Astrocyte (in vitro differentiated cells and primary cell): ENCODE measurements around the gene KIAA0232. TPM values are rescaled to one million over a fixed set of nuclear protein-coding genes. Genes with fewer than 3 reads are reported as not detected.

ENCODE experiments used
- DNase-seq: peaks from one replicate; pipeline ENCODE4 v3.0.0-alpha.2; 2010; ENCODE audit warnings: low read depth
- FAIRE-seq: peaks from 2 replicates; lab custom pipeline; 2011; peaks lifted over from hg19 to GRCh38; lab: Jason Lieb, UNC
- H2AFZ ChIP-seq: 2 replicates; pipeline ENCODE4 v1.6.0; 2012; ENCODE audit warnings: low read depth, low read length, inconsistent platforms
- H3K27ac ChIP-seq: 2 replicates; pipeline ENCODE4 v1.5.1; 2011; ENCODE audit warnings: low read depth, low read length, inconsistent platforms
- H3K27me3 ChIP-seq: 2 replicates; pipeline ENCODE4 v1.6.0; 2011; ENCODE audit warnings: low read length, inconsistent platforms; ENCODE audit not compliant: insufficient read depth
- H3K36me3 ChIP-seq: 2 replicates; pipeline ENCODE4 v1.5.1; 2011; ENCODE audit warnings: low read length, inconsistent platforms; ENCODE audit not compliant: insufficient read depth
- H3K4me1 ChIP-seq: 2 replicates; pipeline ENCODE4 v1.5.1; 2011; ENCODE audit warnings: low read length, inconsistent platforms; ENCODE audit not compliant: insufficient read depth
- H3K4me2 ChIP-seq: 2 replicates; pipeline ENCODE4 v1.6.0; 2012; ENCODE audit warnings: low read length, inconsistent platforms
- H3K4me3 ChIP-seq: 2 replicates; pipeline ENCODE4 v1.5.1; 2011; ENCODE audit warnings: low read depth, mild to moderate bottlenecking, low read length, inconsistent platforms; ENCODE audit not compliant: insufficient read depth
- H3K79me2 ChIP-seq: 2 replicates; pipeline ENCODE4 v1.6.0; 2012; ENCODE audit warnings: mild to moderate bottlenecking, low read length, inconsistent platforms; ENCODE audit not compliant: insufficient read depth
- H3K9ac ChIP-seq: 2 replicates; pipeline ENCODE4 v1.6.0; 2012; ENCODE audit warnings: mild to moderate bottlenecking, low read length, inconsistent platforms
- H3K9me3 ChIP-seq: 2 replicates; pipeline ENCODE4 v1.5.1; 2012; ENCODE audit warnings: low read depth, mild to moderate bottlenecking, low read length, inconsistent platforms; ENCODE audit not compliant: insufficient read depth
- H4K20me1 ChIP-seq: 2 replicates; pipeline ENCODE4 v1.6.0; 2012; ENCODE audit warnings: low read length, inconsistent platforms; ENCODE audit not compliant: insufficient read depth
- H3K27ac Mint-ChIP-seq: one replicate; pipeline ENCODE4 v1.8.0; 2021; ENCODE audit warnings: mild to moderate bottlenecking, mixed read lengths; ENCODE audit not compliant: unreplicated experiment
- H3K27me3 Mint-ChIP-seq: one replicate; pipeline ENCODE4 v1.8.0; 2021; ENCODE audit warnings: low read depth, mixed read lengths; ENCODE audit not compliant: unreplicated experiment
- H3K36me3 Mint-ChIP-seq: one replicate; pipeline ENCODE4 v1.8.0; 2021; ENCODE audit warnings: low read depth, mixed read lengths; ENCODE audit not compliant: unreplicated experiment
- H3K4me1 Mint-ChIP-seq: one replicate; pipeline ENCODE4 v1.8.0; 2021; ENCODE audit warnings: low read depth, mixed read lengths; ENCODE audit not compliant: unreplicated experiment
- H3K4me3 Mint-ChIP-seq: one replicate; pipeline ENCODE4 v1.8.0; 2021; ENCODE audit warnings: mild to moderate bottlenecking, moderate library complexity, mixed read lengths; ENCODE audit not compliant: unreplicated experiment
- H3K9me3 Mint-ChIP-seq: one replicate; pipeline ENCODE4 v1.8.0; 2021; ENCODE audit warnings: mild to moderate bottlenecking, mixed read lengths; ENCODE audit not compliant: unreplicated experiment
- EZH2 ChIP-seq: IDR thresholded peaks from 2 replicates; pipeline ENCODE4 v1.6.1; 2012; ENCODE audit warnings: mild to moderate bottlenecking, low read length, inconsistent platforms; ENCODE audit not compliant: insufficient read depth
- total RNA-seq: library from RNA; stranded (reverse); gene quantifications from 2 replicates; pipeline ENCODE4 v1.2.1, GENCODE V29; 2021
- TF ChIP-seq, protein P1 (sequence below): IDR thresholded peaks from 2 replicates; pipeline ENCODE4 v1.5.1; 2011; ENCODE audit warnings: low read depth, mild to moderate bottlenecking, inconsistent platforms, low read length, moderate library complexity; ENCODE audit not compliant: insufficient read depth

KIAA0232 gene
- total RNA-seq, 1 donor from 2014 or later, result 27.6 TPM

DNA sequence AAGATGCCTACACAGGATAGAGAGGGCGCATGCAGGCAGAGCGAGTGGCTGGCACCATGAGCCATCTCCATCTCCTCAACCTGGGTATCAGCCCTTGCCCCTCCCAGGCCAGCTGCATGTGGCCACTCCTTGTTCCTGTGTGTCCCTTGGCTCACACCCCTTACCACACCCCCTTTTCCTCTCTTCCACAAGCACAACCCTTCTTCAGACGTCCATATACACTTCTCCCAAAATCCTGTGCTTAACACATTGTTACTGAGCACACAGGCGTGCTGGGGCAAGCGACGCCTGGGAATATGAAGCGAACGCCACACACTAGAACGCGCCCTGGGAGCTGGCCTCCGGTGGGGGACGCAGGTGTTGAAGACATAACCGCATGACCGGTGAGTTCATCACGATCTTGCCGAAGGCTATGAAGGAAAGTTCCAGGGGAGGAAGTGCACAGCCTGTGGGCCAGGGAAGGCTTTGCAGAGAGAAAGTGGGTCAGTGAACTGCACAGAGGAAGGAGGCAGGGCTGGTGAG is 19.1 kb upstream of the KIAA0232 start:
- Histone ChIP-seq H2AFZ (no peak overlapping the region), H3K36me3 (no peaks in the 10 kb centered on the region), H3K4me1 (peaks cover 3% of the 10 kb centered on the region), H3K27me3 (no peaks in the 10 kb centered on the region), H3K27ac (no peak overlapping the region), H3K79me2 (no peaks in the 10 kb centered on the region), H3K9me3 (no peaks in the 10 kb centered on the region), H4K20me1 (no peaks in the 10 kb centered on the region), H3K4me2 (no peak overlapping the region), H3K9ac (no peak overlapping the region), H3K4me3 (no peak overlapping the region)
- Mint-ChIP-seq H3K27ac (no peak overlapping the region), H3K9me3 (no peaks in the 10 kb centered on the region), H3K4me1 (peaks cover 10% of the 10 kb centered on the region), H3K36me3 (peaks cover 2% of the 10 kb centered on the region), H3K4me3 (no peak overlapping the region), H3K27me3 (peaks cover 18% of the 10 kb centered on the region)
- TF ChIP-seq, protein P1, sequence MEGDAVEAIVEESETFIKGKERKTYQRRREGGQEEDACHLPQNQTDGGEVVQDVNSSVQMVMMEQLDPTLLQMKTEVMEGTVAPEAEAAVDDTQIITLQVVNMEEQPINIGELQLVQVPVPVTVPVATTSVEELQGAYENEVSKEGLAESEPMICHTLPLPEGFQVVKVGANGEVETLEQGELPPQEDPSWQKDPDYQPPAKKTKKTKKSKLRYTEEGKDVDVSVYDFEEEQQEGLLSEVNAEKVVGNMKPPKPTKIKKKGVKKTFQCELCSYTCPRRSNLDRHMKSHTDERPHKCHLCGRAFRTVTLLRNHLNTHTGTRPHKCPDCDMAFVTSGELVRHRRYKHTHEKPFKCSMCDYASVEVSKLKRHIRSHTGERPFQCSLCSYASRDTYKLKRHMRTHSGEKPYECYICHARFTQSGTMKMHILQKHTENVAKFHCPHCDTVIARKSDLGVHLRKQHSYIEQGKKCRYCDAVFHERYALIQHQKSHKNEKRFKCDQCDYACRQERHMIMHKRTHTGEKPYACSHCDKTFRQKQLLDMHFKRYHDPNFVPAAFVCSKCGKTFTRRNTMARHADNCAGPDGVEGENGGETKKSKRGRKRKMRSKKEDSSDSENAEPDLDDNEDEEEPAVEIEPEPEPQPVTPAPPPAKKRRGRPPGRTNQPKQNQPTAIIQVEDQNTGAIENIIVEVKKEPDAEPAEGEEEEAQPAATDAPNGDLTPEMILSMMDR, result no peak
- no peak for TF ChIP-seq EZH2
- DNase-seq (no peak), FAIRE-seq (no peak)

DNA sequence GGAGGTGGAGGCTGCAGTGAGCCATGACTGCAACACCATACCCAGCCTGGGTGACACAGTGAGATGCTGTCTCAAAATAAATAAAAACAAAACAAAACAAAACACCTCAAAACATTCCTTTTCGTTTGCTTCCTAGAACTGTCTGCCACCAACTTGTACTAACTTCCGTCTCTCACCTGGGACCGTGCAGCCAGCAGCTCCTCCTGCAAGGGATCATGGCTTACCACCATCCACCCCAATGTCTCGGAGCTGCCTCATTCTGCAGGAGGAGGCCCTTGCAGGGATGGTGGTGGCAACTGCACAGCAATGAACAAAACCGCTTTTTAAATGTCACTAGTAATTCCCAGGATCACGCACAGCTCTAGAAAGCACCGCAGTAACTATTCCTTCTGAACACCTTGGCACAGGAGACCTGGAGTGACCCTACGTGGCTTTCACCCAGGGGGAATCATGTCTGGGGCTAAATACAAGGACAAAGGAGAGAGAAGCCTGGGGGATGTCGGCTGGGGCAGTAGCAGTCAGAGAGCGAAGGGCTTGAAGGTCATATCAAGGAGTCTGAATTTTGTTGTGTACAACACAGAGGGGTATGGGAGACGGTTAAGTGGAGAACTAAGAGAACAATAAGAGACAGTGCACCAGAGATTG is 17.4 kb upstream of the KIAA0232 start:
- Histone ChIP-seq H3K9ac (no peak overlapping the region), H4K20me1 (no peaks in the 10 kb centered on the region), H3K79me2 (no peaks in the 10 kb centered on the region), H3K4me2 (no peak overlapping the region), H2AFZ (no peak overlapping the region), H3K27me3 (no peaks in the 10 kb centered on the region), H3K27ac (no peak overlapping the region), H3K4me3 (no peak overlapping the region), H3K36me3 (no peaks in the 10 kb centered on the region), H3K4me1 (peaks cover 9% of the 10 kb centered on the region), H3K9me3 (no peaks in the 10 kb centered on the region)
- no peak overlapping the region for H3K27ac Mint-ChIP-seq
- peaks cover 15% of the 10 kb centered on the region for H3K4me1 Mint-ChIP-seq
- no peak for FAIRE-seq
- peaks cover 22% of the 10 kb centered on the region for H3K27me3 Mint-ChIP-seq
- no peak overlapping the region for H3K4me3 Mint-ChIP-seq
- peaks cover 2% of the 10 kb centered on the region for H3K36me3 Mint-ChIP-seq
- TF ChIP-seq, protein P1, result no peak
- DNase-seq, result no peak
- no peaks in the 10 kb centered on the region for H3K9me3 Mint-ChIP-seq

DNA sequence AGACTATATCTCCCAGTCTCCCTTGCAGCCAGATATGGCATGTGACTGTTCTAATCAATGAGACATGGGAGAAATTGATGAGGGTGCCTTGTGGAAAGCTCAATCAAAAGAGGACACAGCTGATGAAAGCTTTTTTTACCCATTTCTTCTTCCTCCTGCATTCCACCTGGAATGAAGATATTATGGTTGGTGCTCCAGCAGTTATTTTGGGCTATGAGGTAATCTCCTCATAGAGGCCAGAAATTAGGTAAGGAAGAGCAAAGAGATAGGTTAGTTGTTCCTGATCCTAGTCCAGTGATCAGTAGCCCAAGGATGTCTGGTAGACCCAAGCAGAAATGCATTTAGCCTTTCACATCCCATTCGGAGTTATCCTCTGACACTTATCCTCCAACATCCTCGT is 16.8 kb upstream of the KIAA0232 start:
- Histone ChIP-seq H3K4me2 (no peak overlapping the region), H3K27me3 (no peaks in the 10 kb centered on the region), H2AFZ (no peak overlapping the region), H3K79me2 (no peaks in the 10 kb centered on the region), H3K9ac (no peak overlapping the region), H3K36me3 (no peaks in the 10 kb centered on the region), H3K27ac (no peak overlapping the region), H3K4me3 (no peak overlapping the region), H3K9me3 (no peaks in the 10 kb centered on the region), H4K20me1 (no peaks in the 10 kb centered on the region), H3K4me1 (peaks cover 9% of the 10 kb centered on the region)
- H3K4me3 Mint-ChIP-seq, result no peak overlapping the region
- H3K9me3 Mint-ChIP-seq, result no peaks in the 10 kb centered on the region
- H3K27ac Mint-ChIP-seq, result no peak overlapping the region
- TF ChIP-seq EZH2, result no peak
- TF ChIP-seq, protein P1, result no peak
- FAIRE-seq (no peak), DNase-seq (no peak)
- H3K36me3 Mint-ChIP-seq, result peaks cover 2% of the 10 kb centered on the region
- H3K4me1 Mint-ChIP-seq, result peaks cover 15% of the 10 kb centered on the region
- peaks cover 27% of the 10 kb centered on the region for H3K27me3 Mint-ChIP-seq
